ENCODE data around the gene RIC3. TPM values are rescaled to one million over a fixed set of nuclear protein-coding genes. Genes with fewer than 3 reads are reported as not detected.

Gene RIC3
- total and polyA plus RNA-seq, 7 donors = 0.46 to 8.4 (median 3.4) TPM

DNA sequence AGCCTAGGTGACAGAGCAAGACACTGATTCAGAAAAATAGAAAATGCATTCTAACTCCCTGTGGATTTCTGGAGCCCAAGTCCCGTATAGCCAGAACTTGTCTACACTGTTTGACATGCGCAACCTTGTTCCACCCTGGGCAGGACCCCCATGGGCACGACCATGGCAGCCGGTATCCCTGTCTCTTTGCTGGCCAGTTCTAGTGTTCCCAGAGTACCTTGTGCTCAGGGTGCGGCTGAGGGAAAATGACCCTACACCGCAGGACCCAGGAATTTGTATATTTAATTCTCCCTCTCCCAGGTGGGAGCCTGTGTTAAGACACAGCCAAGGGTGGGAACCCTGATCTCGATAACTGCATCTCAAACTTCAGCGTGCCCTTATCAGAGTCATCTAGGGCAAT is 36.7 kb upstream of the RIC3 start:
- no peak for ATAC-seq
- Histone ChIP-seq H3K27ac (no peak overlapping the region), H3K27me3 (ENCODE audit: insufficient read depth in 3 of 3, low read length in 2 of 3) (peaks cover 0 to 27% (median 7%) of the 10 kb centered on the region in 3 donors), H3K4me1 (no peaks in the 10 kb centered on the region), H3K9me3 (no peaks in the 10 kb centered on the region), H3K4me3 (no peak overlapping the region), H3K36me3 (ENCODE audit: insufficient read depth in 1 of 2, low read depth in 1 of 2) (no peaks in the 10 kb centered on the region)
- intact Hi-C loops (cut with DNase I) = no loop called here
- 92 to 97% (median 95%) methylated on average over 8 of the region's 8 CpGs for WGBS, 3 donors
- TF ChIP-seq, protein P1, sequence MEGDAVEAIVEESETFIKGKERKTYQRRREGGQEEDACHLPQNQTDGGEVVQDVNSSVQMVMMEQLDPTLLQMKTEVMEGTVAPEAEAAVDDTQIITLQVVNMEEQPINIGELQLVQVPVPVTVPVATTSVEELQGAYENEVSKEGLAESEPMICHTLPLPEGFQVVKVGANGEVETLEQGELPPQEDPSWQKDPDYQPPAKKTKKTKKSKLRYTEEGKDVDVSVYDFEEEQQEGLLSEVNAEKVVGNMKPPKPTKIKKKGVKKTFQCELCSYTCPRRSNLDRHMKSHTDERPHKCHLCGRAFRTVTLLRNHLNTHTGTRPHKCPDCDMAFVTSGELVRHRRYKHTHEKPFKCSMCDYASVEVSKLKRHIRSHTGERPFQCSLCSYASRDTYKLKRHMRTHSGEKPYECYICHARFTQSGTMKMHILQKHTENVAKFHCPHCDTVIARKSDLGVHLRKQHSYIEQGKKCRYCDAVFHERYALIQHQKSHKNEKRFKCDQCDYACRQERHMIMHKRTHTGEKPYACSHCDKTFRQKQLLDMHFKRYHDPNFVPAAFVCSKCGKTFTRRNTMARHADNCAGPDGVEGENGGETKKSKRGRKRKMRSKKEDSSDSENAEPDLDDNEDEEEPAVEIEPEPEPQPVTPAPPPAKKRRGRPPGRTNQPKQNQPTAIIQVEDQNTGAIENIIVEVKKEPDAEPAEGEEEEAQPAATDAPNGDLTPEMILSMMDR (IDR thresholded peaks at IDR 0.05) = no peak
- DNase-seq = no peak

DNA sequence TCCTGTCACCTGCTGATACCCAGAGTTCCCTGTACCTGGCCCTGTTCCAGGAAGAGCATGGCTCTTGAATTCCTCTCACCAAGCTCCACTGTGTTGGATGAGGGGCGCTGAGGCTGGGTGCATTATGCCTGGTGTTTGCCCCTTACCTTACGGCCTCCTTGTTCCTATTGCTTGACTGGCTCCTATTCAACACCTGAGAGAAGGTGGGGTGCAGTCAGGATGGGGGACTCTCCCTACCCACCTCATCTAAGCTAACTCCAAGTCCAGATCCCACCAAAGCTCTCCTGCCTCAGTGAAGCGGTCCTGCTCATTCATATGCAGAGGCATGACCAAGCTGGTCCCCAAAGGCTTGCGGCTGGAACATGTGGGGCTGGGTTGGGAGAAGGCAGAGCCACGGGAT is 35.8 kb upstream of the RIC3 start:
- Histone ChIP-seq H3K36me3 (ENCODE audit: insufficient read depth in 1 of 2, low read depth in 1 of 2) (no peaks in the 10 kb centered on the region), H3K4me3 (no peak overlapping the region), H3K4me1 (no peaks in the 10 kb centered on the region), H3K9me3 (no peaks in the 10 kb centered on the region), H3K27ac (no peak overlapping the region), H3K27me3 (ENCODE audit: insufficient read depth in 3 of 3, low read length in 2 of 3) (peaks cover 0 to 27% (median 7%) of the 10 kb centered on the region in 3 donors)
- 52 to 63% (median 57%) methylated on average over 5 of the region's 5 CpGs for WGBS, 3 donors
- DNase-seq = no peak
- ATAC-seq = no peak
- TF ChIP-seq, protein P1 (IDR thresholded peaks at IDR 0.05) = no peak
- intact Hi-C loops (cut with DNase I) = no loop called here

- intact Hi-C loops (cut with DNase I) = no loop called here
- ATAC-seq (no peak), DNase-seq (no peak)
- Histone ChIP-seq H3K27me3 (ENCODE audit: insufficient read depth in 3 of 3, low read length in 2 of 3) (peaks cover 0 to 27% (median 6%) of the 10 kb centered on the region in 3 donors), H3K9me3 (no peaks in the 10 kb centered on the region), H3K4me1 (no peaks in the 10 kb centered on the region), H3K4me3 (no peak overlapping the region), H3K27ac (no peak overlapping the region), H3K36me3 (ENCODE audit: insufficient read depth in 1 of 2, low read depth in 1 of 2) (no peaks in the 10 kb centered on the region)
- 52 to 64% (median 57%) methylated on average over 5 of the region's 5 CpGs for WGBS, 3 donors
- TF ChIP-seq, protein P1 (IDR thresholded peaks at IDR 0.05) = no peak
Measured at GRCh38 chr11:8204025-8204424, 35.2 kb upstream of the RIC3 start.

DNA sequence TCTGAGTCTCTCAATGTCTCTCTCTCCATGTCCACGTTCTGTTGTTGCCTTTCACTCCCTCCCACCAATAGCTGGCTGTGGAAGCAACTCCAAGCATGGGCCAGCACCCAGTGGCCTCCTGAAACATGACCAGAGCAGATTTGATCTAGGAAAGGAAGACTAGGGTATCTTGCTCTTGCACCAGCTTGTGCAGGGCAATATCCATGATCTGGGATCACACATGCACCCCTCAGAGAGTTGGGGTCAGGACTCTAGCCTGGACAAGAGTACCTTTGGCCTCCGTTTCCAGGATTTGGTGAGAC is 34.5 kb upstream of the RIC3 start:
- no peaks in the 10 kb centered on the region for H3K9me3 ChIP-seq
- ATAC-seq = no peak
- no peak overlapping the region for H3K27ac ChIP-seq
- intact Hi-C loops (cut with DNase I) = no loop called here
- TF ChIP-seq, protein P1 (IDR thresholded peaks at IDR 0.05) = no peak
- H3K4me1 ChIP-seq = no peaks in the 10 kb centered on the region
- H3K36me3 ChIP-seq (ENCODE audit: insufficient read depth in 1 of 2, low read depth in 1 of 2) = no peaks in the 10 kb centered on the region
- WGBS, 3 donors = 79 to 88% (median 84%) methylated on average over 2 of the region's 2 CpGs
- no peak for DNase-seq
- peaks cover 0 to 23% (median 6%) of the 10 kb centered on the region in 3 donors for H3K27me3 ChIP-seq (ENCODE audit: insufficient read depth in 3 of 3, low read length in 2 of 3)
- H3K4me3 ChIP-seq = no peak overlapping the region

Measured in psoas muscle (tissue), 8 donors.